Upper lobe of right lung (tissue), 1 donor: ENCODE measurements around the gene LIN54. TPM values are rescaled to one million over a fixed set of nuclear protein-coding genes. Genes with fewer than 3 reads are reported as not detected.
A peak's percentile ranks its signal among the peaks of the same experiment; 100 is the strongest.
"Not testable (repeated sequence)": the region's sequence is repeated elsewhere in the genome, so short reads cannot be mapped to it uniquely, and the experiment has no call there.

Experiments
- ATAC-seq: fragments of 200-7000 bp; cut with Tn5 transposase; one replicate; pipeline ENCODE4 v1.9.1; 2020; ENCODE audit warnings: mild to moderate bottlenecking, moderate library complexity
- DNase-seq: peaks from one replicate; pipeline ENCODE4 v3.0.0-alpha.2; 2020
- H3K27ac ChIP-seq: fragments of 200-600 bp; one replicate; pipeline ENCODE4 v1.8.0; 2022
- H3K27me3 ChIP-seq: fragments of 200-600 bp; one replicate; pipeline ENCODE4 v1.8.0; 2022; ENCODE audit warnings: mild to moderate bottlenecking
- H3K36me3 ChIP-seq: fragments of 200-600 bp; one replicate; pipeline ENCODE4 v1.8.0; 2022
- H3K4me1 ChIP-seq: fragments of 200-600 bp; one replicate; pipeline ENCODE4 v1.8.0; 2022
- H3K4me3 ChIP-seq: fragments of 200-600 bp; one replicate; pipeline ENCODE4 v1.8.0; 2022; ENCODE audit warnings: mild to moderate bottlenecking
- H3K9me3 ChIP-seq: fragments of 200-600 bp; one replicate; pipeline ENCODE4 v1.8.0; 2022
- CTCF ChIP-seq: fragments of 200-600 bp; IDR thresholded peaks from one replicate; pipeline ENCODE4 v1.8.0; 2022; ENCODE audit warnings: antibody characterized with exemption
- intact Hi-C: fragments of 100-400 bp; cut with DNase I; formaldehyde crosslinking; loops from one replicate; pipeline ENCODE4 v1.11.0; 2022
- total RNA-seq: library from RNA; stranded (reverse); fragmentation: NEBNext Ultra II Directional; extraction: Animal tissue kit (Norgen Biotek cat#: 25700); gene quantifications from one replicate; pipeline ENCODE4 v1.2.1, GENCODE V29; 2021
- donor health status: DM: no; HTN: yes; CAD: no; lungs with severe emphysema.

LIN54 gene
- total RNA-seq, 1 donor from 2014 or later = 9.8 TPM

DNA sequence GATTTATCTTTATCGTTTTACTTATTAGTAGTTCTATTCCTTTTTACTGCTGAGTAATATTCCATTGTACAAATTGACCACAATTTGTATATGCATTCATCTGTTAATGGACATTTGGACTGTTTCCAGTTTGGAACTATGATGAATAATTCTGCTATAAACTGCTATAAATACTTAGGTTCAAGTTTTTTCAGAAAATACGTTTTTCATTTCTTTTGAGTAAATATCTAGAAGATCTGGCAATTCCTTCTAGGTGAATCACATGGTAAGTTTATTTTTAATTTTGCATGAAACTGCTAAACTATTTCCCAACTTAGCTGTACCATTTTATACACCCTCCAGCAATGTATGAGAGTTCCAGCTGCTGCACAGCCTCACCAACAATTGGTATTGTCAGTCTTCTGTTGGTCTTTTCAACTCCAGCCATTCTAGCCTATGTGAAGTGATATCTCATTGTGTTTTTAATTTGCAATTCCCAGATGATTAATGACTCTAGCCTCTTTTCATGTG is 22.2 kb downstream of the LIN54 start:
- Histone ChIP-seq H3K9me3 (no peaks in the 10 kb centered on the region), H3K27me3 (no peaks in the 10 kb centered on the region), H3K4me3 (no peak overlapping the region), H3K27ac (no peak overlapping the region), H3K4me1 (peaks cover 6% of the 10 kb centered on the region), H3K36me3 (no peaks in the 10 kb centered on the region)
- no peak for ATAC-seq
- no peak for DNase-seq
- intact Hi-C loops = no loop called here
- no peak for TF ChIP-seq CTCF

DNA sequence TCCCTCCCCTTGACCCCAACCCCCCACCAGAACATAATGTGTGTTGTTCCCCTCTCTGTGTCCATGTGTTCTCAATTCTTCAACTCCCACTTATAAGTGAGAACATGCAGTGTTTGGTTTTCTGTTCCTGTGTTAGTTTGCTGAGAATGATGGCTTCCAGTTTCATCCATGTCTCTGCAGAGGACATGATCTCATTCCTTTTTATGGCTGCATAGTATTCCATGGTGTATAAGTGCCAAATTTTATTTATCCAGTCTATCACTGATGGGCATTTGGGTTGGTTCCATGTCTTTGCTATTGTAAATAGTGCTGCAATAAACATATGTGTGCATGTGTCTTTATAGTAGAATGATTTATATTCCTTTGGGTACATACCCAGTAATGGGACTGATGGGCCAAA is 23.1 kb downstream of the LIN54 start:
- H3K4me3 ChIP-seq, intact Hi-C loops, H3K4me1 ChIP-seq, H3K27ac ChIP-seq, ATAC-seq, H3K36me3 ChIP-seq, DNase-seq, H3K9me3 ChIP-seq, H3K27me3 ChIP-seq: not testable (repeated sequence)

DNA sequence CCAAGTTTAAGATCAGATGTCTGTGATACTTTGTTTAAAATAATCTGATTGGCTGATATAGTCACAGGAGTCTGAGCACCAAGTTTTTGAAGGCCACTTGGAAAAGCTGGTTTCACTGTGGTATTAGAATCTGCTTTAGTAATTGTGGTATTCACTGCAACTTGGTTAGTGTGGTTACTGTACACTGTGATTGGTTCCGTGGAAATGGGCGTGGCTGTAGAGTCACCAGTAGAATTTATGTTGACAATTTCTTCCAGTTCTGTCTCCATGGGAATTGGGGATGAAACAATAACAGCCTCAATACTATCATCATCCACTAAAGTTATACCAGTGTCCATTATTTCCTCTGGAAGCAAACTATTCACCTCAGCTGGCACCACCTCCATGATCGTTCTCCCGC is 26.2 kb downstream of the LIN54 start:
- DNase-seq (no peak), ATAC-seq (peak; percentile 26)
- H3K27me3 ChIP-seq = no peaks in the 10 kb centered on the region
- H3K4me3 ChIP-seq = no peak overlapping the region
- no peaks in the 10 kb centered on the region for H3K9me3 ChIP-seq
- no peaks in the 10 kb centered on the region for H3K4me1 ChIP-seq
- no peaks in the 10 kb centered on the region for H3K36me3 ChIP-seq
- intact Hi-C loops = no loop called here
- TF ChIP-seq CTCF = no peak
- no peak overlapping the region for H3K27ac ChIP-seq

DNA sequence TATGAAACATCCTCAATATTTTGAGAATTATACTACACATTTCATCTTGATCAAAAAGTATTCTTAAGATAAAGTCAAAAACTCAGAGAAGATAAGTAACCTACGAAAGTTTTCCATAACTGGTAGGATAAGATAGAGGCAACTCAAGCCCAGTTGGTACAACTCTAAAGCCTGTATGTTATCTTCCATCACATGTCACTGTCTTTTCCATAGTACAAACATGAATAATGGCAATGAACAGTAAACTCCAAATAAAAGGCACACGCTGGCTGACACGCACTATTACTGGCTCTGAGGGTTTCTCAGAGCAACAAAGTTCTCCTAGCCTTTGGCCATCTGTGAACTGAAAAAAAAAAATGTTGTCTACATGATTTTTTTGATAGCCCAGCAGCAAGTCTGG is 27.2 kb downstream of the LIN54 start:
- H3K36me3 ChIP-seq = peaks cover 2% of the 10 kb centered on the region

DNA sequence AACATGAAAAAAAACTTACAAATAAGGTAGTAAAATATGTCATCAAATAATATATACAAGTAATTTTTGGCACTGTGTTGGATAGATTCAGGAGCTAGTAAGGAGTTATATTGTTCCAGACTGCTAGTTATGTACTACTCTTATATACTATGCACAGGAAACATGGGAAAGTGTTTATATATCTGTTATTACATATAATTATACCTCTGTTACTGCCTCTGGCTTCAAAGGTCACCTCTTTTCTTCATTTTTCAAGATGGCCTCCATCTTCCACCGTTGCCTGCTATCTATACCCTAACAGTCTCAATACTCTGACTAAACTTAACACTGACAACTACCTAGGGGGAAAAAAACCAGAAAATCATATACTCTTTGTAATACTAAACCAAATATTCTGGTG is 29.5 kb downstream of the LIN54 start:
- Histone ChIP-seq H3K4me1 (no peaks in the 10 kb centered on the region), H3K27me3 (no peaks in the 10 kb centered on the region), H3K27ac (no peak overlapping the region), H3K9me3 (no peaks in the 10 kb centered on the region), H3K4me3 (no peak overlapping the region), H3K36me3 (peaks cover 8% of the 10 kb centered on the region)
- TF ChIP-seq CTCF = no peak
- intact Hi-C loops = no loop called here
- DNase-seq (no peak), ATAC-seq (no peak)

More for the DNA sequence above, 27.2 kb downstream of the LIN54 start:
- ATAC-seq (no peak), DNase-seq (no peak)
- no peak overlapping the region for H3K4me3 ChIP-seq
- H3K27me3 ChIP-seq = no peaks in the 10 kb centered on the region
- H3K27ac ChIP-seq = no peak overlapping the region
- intact Hi-C loops = no loop called here
- H3K9me3 ChIP-seq = no peaks in the 10 kb centered on the region
- H3K4me1 ChIP-seq = no peaks in the 10 kb centered on the region
- TF ChIP-seq CTCF = no peak

GRCh38 chr4:82975792-82976191 is 34.8 kb downstream of the LIN54 start:
- Histone ChIP-seq H3K36me3 (peaks cover 15% of the 10 kb centered on the region), H3K4me1 (no peaks in the 10 kb centered on the region), H3K27ac (no peak overlapping the region), H3K27me3 (no peaks in the 10 kb centered on the region), H3K4me3 (no peak overlapping the region), H3K9me3 (no peaks in the 10 kb centered on the region)
- ATAC-seq = no peak
- TF ChIP-seq CTCF = no peak
- intact Hi-C loops = no loop called here
- DNase-seq = no peak
